Astrocyte of the cerebellum (primary cell): Measurements from ENCODE around the gene CREBBP.

Source experiments
- DNase-seq: peaks from one replicate; pipeline ENCODE4 v3.0.0-alpha.2; 2011; ENCODE audit warnings: low read depth
- H3K4me3 ChIP-seq: 2 replicates; pipeline ENCODE4 v1.5.1; 2011; ENCODE audit warnings: mild to moderate bottlenecking, low read depth, low read length, moderate library complexity
- CTCF ChIP-seq: IDR thresholded peaks from 2 replicates; pipeline ENCODE4 v1.5.1; 2012; ENCODE audit warnings: low read length, low read depth, moderate library complexity, mild to moderate bottlenecking; ENCODE audit errors: missing control alignments
- in situ Hi-C: cut with HindIII; loops from 2 replicates; pipeline ENCODE4 v1.10.0; 2017; ENCODE audit warnings: low sequenced_read_pairs

The CREBBP gene

GRCh38 chr16:3810818-3811217 lies 69.7 kb downstream of the CREBBP start:
- DNase-seq, result no peak
- no peak for TF ChIP-seq CTCF
- in situ Hi-C loops, result no loop called here
- H3K4me3 ChIP-seq, result no peak overlapping the region

- TF ChIP-seq CTCF, result no peak
- in situ Hi-C loops, result no loop called here
- no peak overlapping the region for H3K4me3 ChIP-seq
- no peak for DNase-seq
These were observed 70.3 kb downstream of the CREBBP start for GRCh38 chr16:3810198-3810664.

DNA sequence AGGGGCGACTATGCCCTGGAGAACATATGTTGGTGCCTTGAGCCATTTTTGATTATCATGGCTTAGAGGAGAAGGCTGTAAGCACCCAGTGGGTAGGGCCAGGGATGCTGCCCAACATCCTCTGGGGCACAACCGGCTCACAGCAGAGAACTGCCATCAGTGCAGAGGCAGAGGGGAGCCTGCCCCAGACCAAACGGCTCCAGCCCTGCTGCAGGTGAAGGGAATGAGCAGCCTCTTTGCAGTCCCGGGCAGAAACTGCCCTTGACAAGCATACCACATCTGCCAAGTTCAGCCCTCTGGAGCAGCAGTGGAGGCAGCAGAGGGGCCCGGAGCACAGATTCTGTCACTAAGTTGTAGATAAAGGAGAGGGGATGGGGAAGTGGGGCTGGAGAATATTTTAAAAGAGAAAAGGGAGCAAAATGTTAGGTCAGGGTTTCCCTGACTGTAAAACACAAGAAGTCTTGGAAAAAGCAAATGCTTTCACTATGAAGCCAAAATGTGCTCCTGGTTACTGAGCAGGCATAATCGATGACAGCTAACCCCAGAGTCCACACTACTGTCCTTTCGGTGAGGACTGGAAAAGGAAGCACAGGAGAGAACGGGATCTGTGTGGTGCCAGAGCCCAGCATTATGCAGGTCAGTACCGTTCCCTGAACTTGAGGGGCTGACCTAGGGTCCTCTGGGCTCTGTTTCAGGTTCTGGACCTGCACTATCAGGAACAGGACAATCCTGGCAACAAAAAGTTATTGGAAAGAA lies 72.0 kb downstream of the CREBBP start:
- in situ Hi-C loops, result no loop called here
- no peak overlapping the region for H3K4me3 ChIP-seq
- TF ChIP-seq CTCF, result no peak
- no peak for DNase-seq

DNA sequence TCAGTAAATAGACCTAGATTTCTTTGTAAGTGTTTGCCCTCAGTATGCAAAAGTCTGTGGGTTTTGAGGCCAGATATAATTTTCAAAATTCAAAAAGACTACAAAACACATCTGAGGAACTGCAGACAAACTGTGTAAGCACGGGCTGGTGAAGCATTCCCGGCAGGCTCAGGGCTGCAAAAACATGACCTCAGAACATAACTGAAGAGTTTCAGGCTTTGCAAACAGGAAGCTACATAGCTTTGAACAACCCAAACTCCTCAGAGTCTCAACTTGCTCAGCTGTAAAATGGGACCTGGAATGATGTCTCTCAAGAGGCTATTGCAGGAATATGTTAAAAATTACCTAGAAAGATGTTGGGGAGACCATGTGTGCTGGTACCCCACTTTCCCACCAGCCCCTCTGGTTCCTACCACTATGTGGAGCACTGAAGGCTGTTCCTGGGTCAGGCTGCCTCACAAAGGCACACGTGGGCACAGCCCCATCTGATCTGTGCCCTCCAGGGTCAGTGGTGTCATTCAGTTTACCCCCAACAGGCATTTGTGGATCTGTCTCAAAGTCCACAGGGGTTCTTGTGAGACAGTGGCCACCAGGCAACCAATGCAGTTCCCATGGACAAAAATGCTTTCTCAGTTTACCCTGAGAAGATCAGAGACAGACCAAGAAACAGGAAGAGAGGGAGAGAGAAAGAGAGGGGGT lies 72.9 kb downstream of the CREBBP start:
- no peak overlapping the region for H3K4me3 ChIP-seq
- no peak for DNase-seq
- in situ Hi-C loops, result no loop called here
- TF ChIP-seq CTCF, result no peak

DNA sequence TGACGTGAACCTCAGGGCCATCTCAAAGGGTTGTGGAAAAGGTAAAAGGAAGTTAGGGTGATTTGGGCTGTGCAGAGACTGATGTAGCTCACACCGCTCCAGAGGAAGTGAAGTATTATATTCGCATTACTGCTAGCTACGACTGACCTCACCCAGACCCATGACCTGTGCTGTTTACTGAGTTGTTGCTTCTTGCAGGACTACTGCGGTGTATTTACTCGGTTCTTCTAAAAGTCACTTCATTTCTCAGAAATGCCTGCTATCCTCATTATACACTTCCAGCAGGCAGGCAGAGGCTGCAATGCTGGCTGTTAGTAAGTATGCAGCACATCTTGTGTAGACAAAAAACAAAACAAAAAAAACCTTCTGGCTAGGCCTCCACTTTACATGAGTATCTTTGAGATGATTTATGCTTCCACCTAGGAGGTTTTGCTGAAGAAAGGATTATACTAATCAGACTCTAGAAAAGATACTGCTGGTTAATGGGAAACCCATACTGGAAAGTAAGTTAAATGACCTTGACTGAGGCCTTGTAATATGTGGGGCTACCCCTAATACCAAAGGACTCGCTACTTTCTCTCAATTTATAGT lies 76.0 kb downstream of the CREBBP start:
- no peak overlapping the region for H3K4me3 ChIP-seq
- no peak for DNase-seq
- no peak for TF ChIP-seq CTCF
- in situ Hi-C loops, result no loop called here

DNA sequence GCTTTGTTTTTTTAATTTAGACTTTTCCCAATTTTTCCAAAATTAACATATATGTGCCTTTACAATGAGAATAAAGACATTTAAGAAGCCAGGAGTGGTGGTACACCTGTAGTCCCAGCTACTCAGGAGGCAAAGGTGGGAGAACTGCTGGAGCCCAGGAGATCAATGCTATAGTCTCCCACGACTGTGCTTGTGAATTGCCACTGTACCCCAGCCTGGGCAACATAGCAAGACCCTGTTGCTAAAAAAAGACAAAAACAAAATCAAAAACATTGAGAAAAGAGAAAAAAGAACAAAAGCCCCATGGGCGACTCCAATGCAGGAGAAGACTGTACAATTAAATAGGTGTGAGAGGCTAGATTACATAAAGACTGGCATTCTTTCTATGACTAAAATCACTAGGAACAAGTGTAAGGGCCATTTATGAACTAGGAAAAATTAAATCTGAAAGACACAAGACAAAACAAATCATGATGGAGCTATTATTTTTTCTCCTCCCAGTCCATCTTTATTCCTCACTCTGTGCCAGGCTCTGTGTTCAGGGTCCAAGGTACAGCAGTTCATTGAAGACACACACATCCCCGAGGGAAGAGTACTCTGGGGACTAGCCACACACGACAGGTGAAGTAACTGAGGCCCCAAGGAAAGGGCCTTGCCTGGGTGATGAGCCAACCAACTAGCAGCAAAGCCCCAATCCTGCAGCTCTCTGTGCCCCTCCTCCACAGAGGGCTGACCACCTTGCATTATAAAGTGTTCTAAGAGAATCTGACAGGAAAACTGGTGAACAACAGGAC lies 79.8 kb downstream of the CREBBP start:
- TF ChIP-seq CTCF, result no peak
- DNase-seq, result no peak
- in situ Hi-C loops, result no loop called here
- H3K4me3 ChIP-seq, result no peak overlapping the region
